SU-DHL-6 (cell line): ENCODE measurements around the gene CDK5R1.
"Not testable (repeated sequence)": the region's sequence is repeated elsewhere in the genome, so short reads cannot be mapped to it uniquely, and the experiment has no call there.

Experiments
- H2AFZ ChIP-seq: fragments of 200-600 bp; sonication (generic); 2 replicates; pipeline ENCODE4 v1.6.1; 2014; ENCODE audit warnings: low read depth, mild to moderate bottlenecking, moderate library complexity, mixed read lengths, antibody characterized with exemption, low read length; ENCODE audit not compliant: severe bottlenecking
- H3F3A ChIP-seq: fragments of 200-600 bp; shearing (Covaris generic); 2 replicates; pipeline ENCODE4 v1.6.0; 2016; ENCODE audit warnings: antibody characterized with exemption, mild to moderate bottlenecking; ENCODE audit not compliant: insufficient read depth
- H3K27ac ChIP-seq: fragments of 200-600 bp; sonication (generic); 2 replicates; pipeline ENCODE4 v1.5.1; 2016; ENCODE audit warnings: low read depth, mild to moderate bottlenecking, low read length, moderate library complexity, mixed read lengths
- H3K27me3 ChIP-seq: fragments of 200-600 bp; sonication (generic), shearing (Covaris generic); 2 replicates; pipeline ENCODE4 v1.6.0; 2014; ENCODE audit warnings: mild to moderate bottlenecking, low read length
- H3K36me3 ChIP-seq: fragments of 200-600 bp; sonication (generic); 2 replicates; pipeline ENCODE4 v1.6.1; 2014; ENCODE audit warnings: mild to moderate bottlenecking, low read length, mixed read lengths
- H3K4me2 ChIP-seq: fragments of 300-600, 200-600 bp; shearing (Covaris generic), sonication (generic); 2 replicates; pipeline ENCODE4 v1.6.0; 2014; ENCODE audit warnings: low read length, low read depth, mild to moderate bottlenecking; ENCODE audit not compliant: poor library complexity, severe bottlenecking
- H3K4me3 ChIP-seq: fragments of 200-600 bp; sonication (generic); 2 replicates; pipeline ENCODE4 v1.5.1; 2014; ENCODE audit warnings: antibody characterized with exemption, low read length, mild to moderate bottlenecking, mixed read lengths; ENCODE audit not compliant: insufficient read depth, poor library complexity, severe bottlenecking
- H3K79me2 ChIP-seq: fragments of 200-600 bp; sonication (generic); 2 replicates; pipeline ENCODE4 v1.6.1; 2014; ENCODE audit warnings: mild to moderate bottlenecking, low read length, moderate library complexity; ENCODE audit not compliant: insufficient read depth
- H3K9ac ChIP-seq: fragments of 200-600 bp; sonication (generic); 2 replicates; pipeline ENCODE4 v1.7.0; 2014; ENCODE audit warnings: mild to moderate bottlenecking, low read length
- H3K9me2 ChIP-seq: fragments of 200-600 bp; sonication (generic); replicated peaks from 2 replicates; pipeline ENCODE4 v1.6.1; 2014; ENCODE audit warnings: low read length; ENCODE audit not compliant: insufficient read depth
- H3K9me3 ChIP-seq: fragments of 200-600 bp; sonication (generic); 2 replicates; pipeline ENCODE4 v1.6.1; 2014; ENCODE audit warnings: low read length, mixed read lengths; ENCODE audit not compliant: insufficient read depth
- H4K20me1 ChIP-seq: fragments of 200-600 bp; sonication (generic); 2 replicates; pipeline ENCODE4 v1.6.1; 2014; ENCODE audit warnings: low read depth, mild to moderate bottlenecking, antibody characterized with exemption, low read length, moderate library complexity, mixed read lengths
- CTCF ChIP-seq: fragments of 200-600 bp; sonication (generic); IDR thresholded peaks from one replicate; pipeline ENCODE4 v1.5.1; 2017; ENCODE audit warnings: antibody characterized with exemption, mild to moderate bottlenecking, low read length, moderate library complexity; ENCODE audit not compliant: insufficient read depth, poor library complexity, severe bottlenecking
- EZH2phosphoT487 ChIP-seq: fragments of 200-600 bp; sonication (generic), shearing (Covaris generic); conservative IDR thresholded peaks from 2 replicates; pipeline ENCODE4 v1.6.1; 2018; ENCODE audit warnings: mild to moderate bottlenecking, antibody characterized with exemption, low read length, moderate library complexity, mixed read lengths

Gene CDK5R1

GRCh38 chr17:32449963-32450362 is 36.8 kb upstream of the CDK5R1 start:
- peaks cover 42% of the 10 kb centered on the region for H3K36me3 ChIP-seq
- no peaks in the 10 kb centered on the region for H3K27me3 ChIP-seq
- H3K9me3 ChIP-seq = no peaks in the 10 kb centered on the region
- H3K9ac ChIP-seq = no peak overlapping the region
- no peak for TF ChIP-seq EZH2phosphoT487
- TF ChIP-seq CTCF = no peak
- peaks cover 6% of the 10 kb centered on the region; the same call in 1 of the 2 replicates for H4K20me1 ChIP-seq
- no peak overlapping the region for H3K4me2 ChIP-seq
- H2AFZ ChIP-seq = no peak overlapping the region
- no peaks in the 10 kb centered on the region for H3K9me2 ChIP-seq
- peaks cover 77% of the 10 kb centered on the region for H3K79me2 ChIP-seq
- peaks cover 5% of the 10 kb centered on the region; the same call in 1 of the 2 replicates for H3F3A ChIP-seq
- no peak overlapping the region for H3K27ac ChIP-seq
- H3K4me3 ChIP-seq = no peak overlapping the region

DNA sequence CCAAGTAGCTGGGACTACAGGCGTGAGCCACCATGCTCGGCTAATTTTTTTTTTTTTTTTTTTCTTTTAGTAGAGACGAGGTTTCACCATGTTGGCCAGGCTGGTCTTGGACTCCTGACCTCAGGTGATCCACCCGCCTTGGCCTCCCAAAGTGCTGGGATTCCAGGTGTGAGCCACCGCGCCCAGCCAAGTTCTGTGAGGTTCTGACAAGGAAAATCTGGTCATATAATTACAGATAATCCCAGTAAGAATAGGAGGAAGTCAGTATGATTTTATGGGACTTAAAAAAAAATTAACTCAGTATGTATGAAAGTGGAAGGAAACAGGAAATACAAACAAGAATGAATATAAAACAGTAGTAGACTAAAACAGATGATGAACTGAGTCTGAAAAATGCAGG is 36.4 kb upstream of the CDK5R1 start:
- not testable (repeated sequence) for H3K4me2 ChIP-seq, H3K27ac ChIP-seq, H4K20me1 ChIP-seq, H3K27me3 ChIP-seq, H2AFZ ChIP-seq, H3K9ac ChIP-seq, H3K4me3 ChIP-seq, H3K9me3 ChIP-seq, H3F3A ChIP-seq, H3K9me2 ChIP-seq
- peaks cover 46% of the 10 kb centered on the region for H3K36me3 ChIP-seq
- peaks cover 74% of the 10 kb centered on the region for H3K79me2 ChIP-seq

- H3K36me3 ChIP-seq = peaks cover 48% of the 10 kb centered on the region
- no peak for TF ChIP-seq CTCF
- no peak for TF ChIP-seq EZH2phosphoT487
Measured at GRCh38 chr17:32451879-32452278, 34.9 kb upstream of the CDK5R1 start.

DNA sequence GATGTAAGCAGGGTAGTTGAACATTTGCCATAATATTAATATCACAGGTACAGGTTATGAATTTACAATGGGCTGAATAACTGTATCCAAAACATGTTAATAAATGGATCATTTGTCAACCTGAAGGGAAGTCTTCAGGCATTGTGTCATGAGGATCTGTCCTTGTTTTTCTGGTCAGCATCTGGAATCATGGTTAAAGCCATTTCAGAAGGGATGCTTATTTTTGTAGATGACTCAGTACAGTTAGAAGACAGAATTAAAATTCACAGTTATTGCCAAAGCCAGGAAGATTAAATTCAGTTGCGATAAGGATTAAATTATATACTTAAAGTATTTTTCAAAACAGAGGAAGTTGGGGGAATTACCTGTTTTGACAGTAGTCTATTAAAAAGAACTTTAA is 34.5 kb upstream of the CDK5R1 start:
- Histone ChIP-seq H3K9me2 (no peaks in the 10 kb centered on the region), H3F3A (peaks cover 5% of the 10 kb centered on the region; the same call in 1 of the 2 replicates), H3K4me2 (no peak overlapping the region), H3K4me3 (no peak overlapping the region), H3K79me2 (peaks cover 55% of the 10 kb centered on the region), H3K27me3 (no peaks in the 10 kb centered on the region), H3K9me3 (no peaks in the 10 kb centered on the region), H3K36me3 (peaks cover 46% of the 10 kb centered on the region), H3K9ac (no peak overlapping the region), H3K27ac (no peak overlapping the region), H2AFZ (no peak overlapping the region), H4K20me1 (no peaks in the 10 kb centered on the region)
- TF ChIP-seq CTCF = no peak
- TF ChIP-seq EZH2phosphoT487 = no peak

More at GRCh38 chr17:32451879-32452278, 34.9 kb upstream of the CDK5R1 start:
- Histone ChIP-seq H3K9me2 (no peaks in the 10 kb centered on the region), H3K9ac (no peak overlapping the region), H3F3A (peaks cover 5% of the 10 kb centered on the region; the same call in 1 of the 2 replicates), H4K20me1 (no peaks in the 10 kb centered on the region), H3K27me3 (no peaks in the 10 kb centered on the region), H3K27ac (no peak overlapping the region), H3K9me3 (no peaks in the 10 kb centered on the region), H3K4me2 (no peak overlapping the region), H3K79me2 (peaks cover 59% of the 10 kb centered on the region), H2AFZ (no peak overlapping the region), H3K4me3 (no peak overlapping the region)
